Measurements from ENCODE around the gene MACROD2. TPM values are rescaled to one million over a fixed set of nuclear protein-coding genes. Genes with fewer than 3 reads are reported as not detected.

Gene MACROD2
- total and polyA plus RNA-seq, 4 donors = 13.0 to 67.1 (median 20.7) TPM

GRCh38 chr20:15767999-15768741 lies 1772.9 kb downstream of the MACROD2 start:
- Histone ChIP-seq H3K9ac (ENCODE audit: insufficient read depth in 1 of 2, low read length in 2 of 2) (no peak overlapping the region), H3K27me3 (ENCODE audit: control insufficient read depth in 3 of 3, insufficient read depth in 3 of 3, low read length in 2 of 3) (no peaks in the 10 kb centered on the region), H3K4me3 (no peak overlapping the region), H3K4me1 (ENCODE audit: control insufficient read depth in 5 of 5, insufficient read depth in 5 of 5, low read length in 5 of 5) (no peaks in the 10 kb centered on the region), H3K27ac (ENCODE audit: low read depth in 1 of 2, low read length in 1 of 2) (no peak overlapping the region), H3K9me3 (ENCODE audit: control insufficient read depth in 4 of 4, insufficient read depth in 3 of 4, low read length in 3 of 4) (no peaks in the 10 kb centered on the region), H3K36me3 (ENCODE audit: control insufficient read depth in 4 of 4, insufficient read depth in 4 of 4, low read length in 4 of 4) (no peaks in the 10 kb centered on the region)
- ATAC-seq (ENCODE audit: insufficient read depth, low FRiP score) (no peak), DNase-seq (no peak)
- TF ChIP-seq, protein P1, sequence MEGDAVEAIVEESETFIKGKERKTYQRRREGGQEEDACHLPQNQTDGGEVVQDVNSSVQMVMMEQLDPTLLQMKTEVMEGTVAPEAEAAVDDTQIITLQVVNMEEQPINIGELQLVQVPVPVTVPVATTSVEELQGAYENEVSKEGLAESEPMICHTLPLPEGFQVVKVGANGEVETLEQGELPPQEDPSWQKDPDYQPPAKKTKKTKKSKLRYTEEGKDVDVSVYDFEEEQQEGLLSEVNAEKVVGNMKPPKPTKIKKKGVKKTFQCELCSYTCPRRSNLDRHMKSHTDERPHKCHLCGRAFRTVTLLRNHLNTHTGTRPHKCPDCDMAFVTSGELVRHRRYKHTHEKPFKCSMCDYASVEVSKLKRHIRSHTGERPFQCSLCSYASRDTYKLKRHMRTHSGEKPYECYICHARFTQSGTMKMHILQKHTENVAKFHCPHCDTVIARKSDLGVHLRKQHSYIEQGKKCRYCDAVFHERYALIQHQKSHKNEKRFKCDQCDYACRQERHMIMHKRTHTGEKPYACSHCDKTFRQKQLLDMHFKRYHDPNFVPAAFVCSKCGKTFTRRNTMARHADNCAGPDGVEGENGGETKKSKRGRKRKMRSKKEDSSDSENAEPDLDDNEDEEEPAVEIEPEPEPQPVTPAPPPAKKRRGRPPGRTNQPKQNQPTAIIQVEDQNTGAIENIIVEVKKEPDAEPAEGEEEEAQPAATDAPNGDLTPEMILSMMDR (IDR thresholded peaks at IDR 0.05; ENCODE audit: control extremely low read depth, extremely low read depth) = no peak
- 93 to 96% methylated on average over 3 of the region's 3 CpGs for WGBS, 2 donors

GRCh38 chr20:15772826-15773225 lies 1777.5 kb downstream of the MACROD2 start:
- Histone ChIP-seq H3K27me3 (ENCODE audit: control insufficient read depth in 3 of 3, insufficient read depth in 3 of 3, low read length in 2 of 3) (no peaks in the 10 kb centered on the region), H3K4me1 (ENCODE audit: control insufficient read depth in 5 of 5, insufficient read depth in 5 of 5, low read length in 5 of 5) (no peaks in the 10 kb centered on the region), H3K27ac (ENCODE audit: low read depth in 1 of 2, low read length in 1 of 2) (no peak overlapping the region), H3K9ac (ENCODE audit: insufficient read depth in 1 of 2, low read length in 2 of 2) (no peak overlapping the region), H3K4me3 (no peak overlapping the region), H3K36me3 (ENCODE audit: control insufficient read depth in 4 of 4, insufficient read depth in 4 of 4, low read length in 4 of 4) (no peaks in the 10 kb centered on the region), H3K9me3 (ENCODE audit: control insufficient read depth in 4 of 4, insufficient read depth in 3 of 4, low read length in 3 of 4) (no peaks in the 10 kb centered on the region)
- DNase-seq (no peak), ATAC-seq (ENCODE audit: insufficient read depth, low FRiP score) (no peak)
- TF ChIP-seq, protein P1 (IDR thresholded peaks at IDR 0.05; ENCODE audit: control extremely low read depth, extremely low read depth) = no peak
- WGBS, 2 donors = 77 to 81% methylated on average over 3 of the region's 3 CpGs

GRCh38 chr20:15774926-15775325 lies 1779.6 kb downstream of the MACROD2 start:
- H3K27ac ChIP-seq (ENCODE audit: low read depth in 1 of 2, low read length in 1 of 2) = no peak overlapping the region
- H3K27me3 ChIP-seq (ENCODE audit: control insufficient read depth in 3 of 3, insufficient read depth in 3 of 3, low read length in 2 of 3) = no peaks in the 10 kb centered on the region
- TF ChIP-seq, protein P1 (IDR thresholded peaks at IDR 0.05; ENCODE audit: control extremely low read depth, extremely low read depth) = no peak
- 80 to 87% methylated on average over 4 of the region's 4 CpGs for WGBS, 2 donors
- H3K36me3 ChIP-seq (ENCODE audit: control insufficient read depth in 4 of 4, insufficient read depth in 4 of 4, low read length in 4 of 4) = no peaks in the 10 kb centered on the region
- H3K9ac ChIP-seq (ENCODE audit: insufficient read depth in 1 of 2, low read length in 2 of 2) = no peak overlapping the region
- H3K9me3 ChIP-seq (ENCODE audit: control insufficient read depth in 4 of 4, insufficient read depth in 3 of 4, low read length in 3 of 4) = no peaks in the 10 kb centered on the region
- ATAC-seq (ENCODE audit: insufficient read depth, low FRiP score) (no peak), DNase-seq (no peak)
- no peaks in the 10 kb centered on the region for H3K4me1 ChIP-seq (ENCODE audit: control insufficient read depth in 5 of 5, insufficient read depth in 5 of 5, low read length in 5 of 5)
- no peak overlapping the region for H3K4me3 ChIP-seq

Data from lung (tissue), 12 donors.